HEK293 (cell line): ENCODE measurements around the gene CD180.

Experiments used
- KLF10 ChIP-seq: fragments of 450-650 bp; IDR thresholded peaks from 2 replicates; pipeline ENCODE4 v1.5.1; 2018; ENCODE audit warnings: missing biosample characterization, mild to moderate bottlenecking, missing genetic modification characterization
- MYNN ChIP-seq: fragments of 450-650 bp; formaldehyde crosslinking; IDR thresholded peaks from 2 replicates; pipeline ENCODE4 v1.5.1; 2016; ENCODE audit warnings: missing biosample characterization, missing genetic modification characterization, borderline replicate concordance
- ZNF274 ChIP-seq, 2 experiments: fragments of 200-500 bp in 1 of 2; fragments of 450-650 bp in 1 of 2; sonication (Bioruptor generic) in 1 of 2; formaldehyde crosslinking in 1 of 2; IDR thresholded peaks; 2 replicates each; pipeline versions ENCODE4 v1.5.1 to v1.6.1; 2014 to 2016; ENCODE audit warnings: borderline replicate concordance in 1 of 2, inconsistent platforms in 1 of 2, low read length in 1 of 2, missing biosample characterization in 1 of 2, missing genetic modification characterization in 1 of 2
- ZNF292 ChIP-seq: fragments of 450-650 bp; formaldehyde crosslinking; IDR thresholded peaks from 2 replicates; pipeline ENCODE4 v1.5.1; 2016; ENCODE audit warnings: low read depth, missing biosample characterization, missing genetic modification characterization, borderline replicate concordance
- ZNF366 ChIP-seq: fragments of 450-650 bp; formaldehyde crosslinking; conservative IDR thresholded peaks from 2 replicates; pipeline ENCODE4 v1.5.1; 2016; ENCODE audit warnings: missing biosample characterization, missing genetic modification characterization
- ZNF560 ChIP-seq: fragments of 450-650 bp; formaldehyde crosslinking; IDR thresholded peaks from 2 replicates; pipeline ENCODE4 v1.5.1; 2017; ENCODE audit warnings: missing biosample characterization, missing genetic modification characterization, borderline replicate concordance
- ZNF571 ChIP-seq: fragments of 450-650 bp; formaldehyde crosslinking; IDR thresholded peaks from 2 replicates; pipeline ENCODE4 v1.5.0; 2017; ENCODE audit warnings: missing biosample characterization, missing genetic modification characterization
- TF ChIP-seq, protein P1 (sequence below): fragments of 450-650 bp; formaldehyde crosslinking; IDR thresholded peaks from 2 replicates; pipeline ENCODE4 v1.5.1; 2016; ENCODE audit warnings: missing biosample characterization, missing genetic modification characterization
- TF ChIP-seq, protein P2 (sequence below): fragments of 450-650 bp; formaldehyde crosslinking; IDR thresholded peaks from 2 replicates; pipeline ENCODE4 v1.5.1; 2017; ENCODE audit warnings: missing biosample characterization, mild to moderate bottlenecking, missing genetic modification characterization, moderate library complexity
- TF ChIP-seq, protein P3 (sequence below): sonication (generic); formaldehyde crosslinking; IDR thresholded peaks from 2 replicates; pipeline ENCODE4 v1.8.1; 2022; ENCODE audit warnings: mild to moderate bottlenecking, moderate library complexity, missing genetic modification reagents
- TF ChIP-seq, protein P4 (sequence below): fragments of 450-650 bp; formaldehyde crosslinking; IDR thresholded peaks from 2 replicates; pipeline ENCODE4 v1.5.1; 2016; ENCODE audit warnings: missing biosample characterization, missing genetic modification characterization
- TF ChIP-seq, protein P5 (sequence below): fragments of 450-650 bp; formaldehyde crosslinking; optimal IDR thresholded peaks from 2 replicates; pipeline ENCODE3; 2016; ENCODE audit warnings: missing biosample characterization, mild to moderate bottlenecking, missing genetic modification characterization

DNA sequence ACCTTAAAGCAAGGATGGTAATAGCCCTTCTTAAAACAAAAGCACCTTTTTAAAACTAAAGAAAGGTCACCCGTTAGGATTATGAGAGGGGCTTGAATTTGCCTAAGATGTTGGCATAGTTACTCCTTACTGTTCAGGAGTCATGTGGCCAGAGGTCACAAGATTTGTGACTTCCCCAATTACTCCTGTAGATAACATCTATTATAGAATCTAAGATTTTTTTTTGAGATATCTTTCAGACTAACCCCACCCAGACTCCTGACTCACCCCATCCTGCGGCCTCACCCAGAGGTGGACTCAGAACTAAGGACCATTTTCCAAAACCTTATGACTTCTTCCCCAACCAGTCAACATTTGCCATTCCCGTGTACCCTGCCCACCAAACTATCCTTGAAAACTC lies 2.4 kb downstream of the CD180 start:
- TF ChIP-seq, protein P1, sequence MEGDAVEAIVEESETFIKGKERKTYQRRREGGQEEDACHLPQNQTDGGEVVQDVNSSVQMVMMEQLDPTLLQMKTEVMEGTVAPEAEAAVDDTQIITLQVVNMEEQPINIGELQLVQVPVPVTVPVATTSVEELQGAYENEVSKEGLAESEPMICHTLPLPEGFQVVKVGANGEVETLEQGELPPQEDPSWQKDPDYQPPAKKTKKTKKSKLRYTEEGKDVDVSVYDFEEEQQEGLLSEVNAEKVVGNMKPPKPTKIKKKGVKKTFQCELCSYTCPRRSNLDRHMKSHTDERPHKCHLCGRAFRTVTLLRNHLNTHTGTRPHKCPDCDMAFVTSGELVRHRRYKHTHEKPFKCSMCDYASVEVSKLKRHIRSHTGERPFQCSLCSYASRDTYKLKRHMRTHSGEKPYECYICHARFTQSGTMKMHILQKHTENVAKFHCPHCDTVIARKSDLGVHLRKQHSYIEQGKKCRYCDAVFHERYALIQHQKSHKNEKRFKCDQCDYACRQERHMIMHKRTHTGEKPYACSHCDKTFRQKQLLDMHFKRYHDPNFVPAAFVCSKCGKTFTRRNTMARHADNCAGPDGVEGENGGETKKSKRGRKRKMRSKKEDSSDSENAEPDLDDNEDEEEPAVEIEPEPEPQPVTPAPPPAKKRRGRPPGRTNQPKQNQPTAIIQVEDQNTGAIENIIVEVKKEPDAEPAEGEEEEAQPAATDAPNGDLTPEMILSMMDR (tag by site-specific recombination) = no peak
- TF ChIP-seq ZNF560 (tag by site-specific recombination) = no peak
- TF ChIP-seq, protein P2, sequence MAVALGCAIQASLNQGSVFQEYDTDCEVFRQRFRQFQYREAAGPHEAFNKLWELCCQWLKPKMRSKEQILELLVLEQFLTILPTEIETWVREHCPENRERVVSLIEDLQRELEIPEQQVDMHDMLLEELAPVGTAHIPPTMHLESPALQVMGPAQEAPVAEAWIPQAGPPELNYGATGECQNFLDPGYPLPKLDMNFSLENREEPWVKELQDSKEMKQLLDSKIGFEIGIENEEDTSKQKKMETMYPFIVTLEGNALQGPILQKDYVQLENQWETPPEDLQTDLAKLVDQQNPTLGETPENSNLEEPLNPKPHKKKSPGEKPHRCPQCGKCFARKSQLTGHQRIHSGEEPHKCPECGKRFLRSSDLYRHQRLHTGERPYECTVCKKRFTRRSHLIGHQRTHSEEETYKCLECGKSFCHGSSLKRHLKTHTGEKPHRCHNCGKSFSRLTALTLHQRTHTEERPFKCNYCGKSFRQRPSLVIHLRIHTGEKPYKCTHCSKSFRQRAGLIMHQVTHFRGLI = no peak
- TF ChIP-seq ZNF571 = no peak
- TF ChIP-seq, protein P3, sequence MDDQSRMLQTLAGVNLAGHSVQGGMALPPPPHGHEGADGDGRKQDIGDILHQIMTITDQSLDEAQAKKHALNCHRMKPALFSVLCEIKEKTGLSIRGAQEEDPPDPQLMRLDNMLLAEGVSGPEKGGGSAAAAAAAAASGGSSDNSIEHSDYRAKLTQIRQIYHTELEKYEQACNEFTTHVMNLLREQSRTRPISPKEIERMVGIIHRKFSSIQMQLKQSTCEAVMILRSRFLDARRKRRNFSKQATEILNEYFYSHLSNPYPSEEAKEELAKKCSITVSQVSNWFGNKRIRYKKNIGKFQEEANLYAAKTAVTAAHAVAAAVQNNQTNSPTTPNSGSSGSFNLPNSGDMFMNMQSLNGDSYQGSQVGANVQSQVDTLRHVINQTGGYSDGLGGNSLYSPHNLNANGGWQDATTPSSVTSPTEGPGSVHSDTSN (CRISPR knock-in tag) = no peak
- TF ChIP-seq KLF10 (tag by site-specific recombination) = no peak
- TF ChIP-seq ZNF292 (tag by site-specific recombination) = no peak
- TF ChIP-seq, protein P4, sequence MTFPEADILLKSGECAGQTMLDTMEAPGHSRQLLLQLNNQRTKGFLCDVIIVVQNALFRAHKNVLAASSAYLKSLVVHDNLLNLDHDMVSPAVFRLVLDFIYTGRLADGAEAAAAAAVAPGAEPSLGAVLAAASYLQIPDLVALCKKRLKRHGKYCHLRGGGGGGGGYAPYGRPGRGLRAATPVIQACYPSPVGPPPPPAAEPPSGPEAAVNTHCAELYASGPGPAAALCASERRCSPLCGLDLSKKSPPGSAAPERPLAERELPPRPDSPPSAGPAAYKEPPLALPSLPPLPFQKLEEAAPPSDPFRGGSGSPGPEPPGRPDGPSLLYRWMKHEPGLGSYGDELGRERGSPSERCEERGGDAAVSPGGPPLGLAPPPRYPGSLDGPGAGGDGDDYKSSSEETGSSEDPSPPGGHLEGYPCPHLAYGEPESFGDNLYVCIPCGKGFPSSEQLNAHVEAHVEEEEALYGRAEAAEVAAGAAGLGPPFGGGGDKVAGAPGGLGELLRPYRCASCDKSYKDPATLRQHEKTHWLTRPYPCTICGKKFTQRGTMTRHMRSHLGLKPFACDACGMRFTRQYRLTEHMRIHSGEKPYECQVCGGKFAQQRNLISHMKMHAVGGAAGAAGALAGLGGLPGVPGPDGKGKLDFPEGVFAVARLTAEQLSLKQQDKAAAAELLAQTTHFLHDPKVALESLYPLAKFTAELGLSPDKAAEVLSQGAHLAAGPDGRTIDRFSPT = no peak
- TF ChIP-seq ZNF274 (IDR thresholded peaks at IDR 0.05; ENCODE audit: low read length) = no peak
- TF ChIP-seq ZNF274 (tag by site-specific recombination; IDR thresholded peaks at IDR 0.05; ENCODE audit: borderline replicate concordance) = no peak
- TF ChIP-seq ZNF366 (tag by site-specific recombination) = no peak
- TF ChIP-seq, protein P5, sequence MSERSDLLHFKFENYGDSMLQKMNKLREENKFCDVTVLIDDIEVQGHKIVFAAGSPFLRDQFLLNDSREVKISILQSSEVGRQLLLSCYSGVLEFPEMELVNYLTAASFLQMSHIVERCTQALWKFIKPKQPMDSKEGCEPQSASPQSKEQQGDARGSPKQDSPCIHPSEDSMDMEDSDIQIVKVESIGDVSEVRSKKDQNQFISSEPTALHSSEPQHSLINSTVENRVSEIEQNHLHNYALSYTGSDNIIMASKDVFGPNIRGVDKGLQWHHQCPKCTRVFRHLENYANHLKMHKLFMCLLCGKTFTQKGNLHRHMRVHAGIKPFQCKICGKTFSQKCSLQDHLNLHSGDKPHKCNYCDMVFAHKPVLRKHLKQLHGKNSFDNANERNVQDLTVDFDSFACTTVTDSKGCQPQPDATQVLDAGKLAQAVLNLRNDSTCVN (tag by site-specific recombination) = no peak
- TF ChIP-seq MYNN = no peak
